Activated naive CD8-positive, alpha-beta T cell treated with anti-CD3 and anti-CD28 coated beads, Interleukin-2, amount 10 ng/mL, durations not matched to agents 7 days and 5 days (primary cell): Measurements from ENCODE around the gene CDC7. TPM values are rescaled to one million over a fixed set of nuclear protein-coding genes. Genes with fewer than 3 reads are reported as not detected.

Source experiments
- total RNA-seq, 2 experiments: library from RNA; stranded (reverse); gene quantifications; one replicate each; pipeline ENCODE4 v1.2.3, GENCODE V29; 2021

The CDC7 gene
- total RNA-seq, 2 experiments from 2014 or later, result 22.8 to 24.0 TPM

Other genes starting within 250 kb of the CDC7 start
- not detected for gene HFM1, start 96.0 kb upstream of the CDC7 start, total RNA-seq